ENCODE data around the gene HOXB6.

The HOXB6 gene

DNA sequence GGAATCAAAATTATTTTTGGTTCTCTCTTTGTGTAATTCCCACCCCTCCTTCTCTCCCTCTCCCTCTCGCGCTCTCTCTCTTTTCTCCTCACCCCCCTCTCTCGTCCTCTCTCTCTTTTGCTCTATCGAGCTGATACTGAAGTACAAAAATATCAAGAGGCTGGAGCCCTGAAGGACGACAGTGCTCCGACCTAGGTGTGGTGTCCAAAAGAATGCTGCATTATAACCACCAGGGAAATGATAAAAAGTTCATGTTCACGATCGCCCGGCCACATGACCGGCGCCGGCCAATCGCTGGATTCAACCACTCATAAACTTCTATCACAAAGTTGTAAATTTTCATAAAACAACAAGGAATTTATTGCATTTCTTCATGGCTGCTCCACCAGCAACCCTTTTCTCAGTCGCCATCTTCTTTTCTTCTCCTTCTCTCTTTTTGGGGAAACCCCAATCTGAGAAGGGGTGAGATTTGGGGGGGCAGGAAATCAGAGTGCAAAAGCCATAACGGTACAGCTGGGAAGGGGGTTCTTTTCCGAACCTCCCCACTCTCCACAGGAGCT lies at the start of gene HOXB6:
Gene HOXB6 (minus strand): TSS at position 217 of the 560 bp plus-strand sequence. CDS start 6,836 bp downstream, outside the sequence.
- no peak for DNase-seq (ENCODE audit: low read depth in 1 of 2, low spot score in 1 of 2)
- TF ChIP-seq JUND (IDR thresholded peaks at IDR 0.05; ENCODE audit: low read depth) = no peak
- in situ Hi-C loops (cut with HindIII; ENCODE audit: low pct_unique_long_range_greater_than_20kb, low sequenced_read_pairs) = no loop called here

DNA sequence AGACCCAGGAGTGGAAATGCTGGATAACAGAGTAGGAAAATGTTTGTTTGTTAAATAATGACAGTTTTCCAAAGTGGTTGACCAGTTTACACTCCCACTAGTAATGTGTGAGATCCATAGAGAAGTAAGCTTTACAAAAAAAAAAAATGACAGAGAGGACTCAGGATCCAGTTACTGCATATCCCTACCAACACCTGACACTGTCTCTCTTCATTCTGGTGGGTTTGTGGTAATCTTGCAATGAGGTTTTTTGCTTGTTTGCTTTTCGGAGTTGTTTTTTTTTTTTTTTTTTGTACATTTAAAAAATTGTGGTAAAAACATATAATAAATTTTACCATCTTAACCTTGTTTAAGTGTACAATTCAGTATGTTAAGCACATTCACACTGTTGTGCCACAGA lies 45.0 kb upstream of the HOXB6 start:
- in situ Hi-C loops (cut with HindIII; ENCODE audit: low pct_unique_long_range_greater_than_20kb, low sequenced_read_pairs) = no loop called here
- no peak for TF ChIP-seq JUND (IDR thresholded peaks at IDR 0.05; ENCODE audit: low read depth)
- DNase-seq (ENCODE audit: low read depth in 1 of 2, low spot score in 1 of 2) = no peak

DNA sequence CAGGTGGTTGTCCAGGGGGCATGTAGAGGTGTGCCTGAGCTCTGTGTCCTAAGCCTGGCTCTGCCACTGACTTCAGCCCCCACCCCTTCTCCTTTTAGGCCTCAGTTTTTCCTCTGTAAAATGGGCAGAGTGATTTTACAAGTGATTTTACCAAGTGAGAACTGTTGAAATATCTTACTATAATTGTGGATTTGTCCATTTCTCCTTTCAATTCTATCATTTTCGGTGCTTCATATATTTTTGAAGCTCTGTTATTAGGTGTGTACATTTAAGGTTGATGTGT lies 43.1 kb upstream of the HOXB6 start:
- in situ Hi-C loops (cut with HindIII; ENCODE audit: low pct_unique_long_range_greater_than_20kb, low sequenced_read_pairs) = no loop called here
- no peak for DNase-seq (ENCODE audit: low read depth in 1 of 2, low spot score in 1 of 2)
- TF ChIP-seq JUND (IDR thresholded peaks at IDR 0.05; ENCODE audit: low read depth) = no peak

DNA sequence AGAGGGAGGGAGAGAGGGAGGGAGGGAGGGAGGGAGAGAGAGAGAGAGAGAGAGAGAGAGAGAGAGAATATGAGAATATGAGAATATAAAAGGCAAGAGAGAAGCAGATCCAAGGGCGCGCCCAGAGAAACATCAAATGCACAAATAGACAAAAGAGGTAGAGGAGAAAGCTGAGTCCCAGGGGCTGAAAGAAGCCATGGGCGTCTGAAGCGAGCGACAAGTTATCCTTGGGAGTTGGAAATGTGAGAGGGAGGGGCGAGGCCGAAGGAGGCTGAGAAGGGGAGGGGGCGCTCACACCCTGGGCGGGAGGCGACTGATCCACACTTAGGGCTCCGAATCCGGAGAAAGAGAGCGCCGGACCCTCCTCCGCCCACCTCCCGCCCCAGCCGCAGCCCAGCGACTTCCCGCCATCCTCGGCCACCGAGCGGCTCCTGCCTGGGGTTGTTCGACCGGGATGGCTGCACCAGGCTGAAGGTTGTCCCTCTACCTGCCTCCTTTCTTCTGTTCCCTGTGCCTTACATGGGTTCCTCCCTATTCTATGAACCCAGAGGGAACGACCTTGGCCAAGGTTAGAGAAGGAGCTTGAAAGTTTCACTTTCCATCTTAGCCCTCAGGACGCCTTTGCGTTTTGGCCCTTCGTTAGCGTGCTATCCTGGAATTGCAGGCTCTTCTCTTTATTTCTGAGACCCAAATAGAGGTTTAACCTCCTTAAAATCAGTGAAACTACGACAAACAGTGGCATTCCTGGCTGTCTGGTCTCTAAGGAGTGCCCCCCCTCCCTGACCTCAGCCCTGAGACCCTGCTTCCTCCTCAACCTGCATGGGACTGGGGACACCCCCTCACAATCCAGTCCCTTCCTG lies 42.5 kb upstream of the HOXB6 start:
- TF ChIP-seq JUND (IDR thresholded peaks at IDR 0.05; ENCODE audit: low read depth) = no peak
- in situ Hi-C loops (cut with HindIII; ENCODE audit: low pct_unique_long_range_greater_than_20kb, low sequenced_read_pairs) = no loop called here
- peak; percentile 36 to 80 for DNase-seq (ENCODE audit: low read depth in 1 of 2, low spot score in 1 of 2)

DNA sequence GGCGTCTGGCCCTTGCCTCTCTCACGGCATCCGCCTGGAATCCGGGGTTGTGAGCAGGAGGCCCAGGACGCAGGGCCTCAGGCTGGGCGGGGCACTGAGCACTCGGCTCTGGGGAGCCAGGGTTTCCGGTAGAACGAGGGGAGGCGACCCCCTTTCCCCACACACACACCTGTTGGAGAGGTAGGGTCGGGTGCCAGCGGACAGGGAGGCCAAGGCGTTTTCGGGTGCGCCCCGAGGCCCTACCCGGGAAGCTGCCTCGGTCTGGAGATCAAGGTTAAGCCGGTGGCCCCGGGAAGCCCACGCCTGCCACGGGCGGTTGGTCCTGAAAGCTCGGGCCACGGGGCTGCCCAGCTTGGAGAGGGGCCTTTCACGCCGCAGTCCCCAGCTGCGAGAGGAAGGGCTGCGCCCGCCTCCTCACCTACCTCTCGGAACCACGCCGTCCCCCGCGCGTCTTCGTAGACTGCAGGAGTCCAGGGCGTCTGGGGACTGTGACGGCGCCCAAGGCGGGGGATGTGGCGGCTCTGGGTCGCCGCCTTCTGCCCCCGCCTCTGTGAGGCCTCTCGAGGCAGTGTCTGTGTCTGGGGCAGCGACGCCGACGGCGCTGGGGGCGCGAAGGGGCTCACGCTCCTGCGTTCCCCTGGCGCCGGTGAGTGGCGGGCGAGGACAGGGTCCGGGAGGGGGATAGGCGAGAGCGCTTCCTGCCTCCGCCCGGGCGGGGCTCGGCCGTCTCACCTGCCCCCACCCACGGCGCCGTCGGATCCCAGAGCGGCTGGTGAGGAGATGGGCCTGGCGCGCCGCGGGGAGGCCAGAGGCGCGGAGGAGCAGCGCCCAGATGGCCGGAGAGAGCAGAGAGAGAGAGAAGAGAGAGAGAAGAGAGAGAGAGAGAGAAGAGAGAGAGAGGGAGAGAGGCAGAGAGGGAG lies 41.7 kb upstream of the HOXB6 start:
- in situ Hi-C loops (cut with HindIII; ENCODE audit: low pct_unique_long_range_greater_than_20kb, low sequenced_read_pairs) = no loop called here
- DNase-seq (ENCODE audit: low read depth in 1 of 2, low spot score in 1 of 2) = no peak
- no peak for TF ChIP-seq JUND (IDR thresholded peaks at IDR 0.05; ENCODE audit: low read depth)

DNA sequence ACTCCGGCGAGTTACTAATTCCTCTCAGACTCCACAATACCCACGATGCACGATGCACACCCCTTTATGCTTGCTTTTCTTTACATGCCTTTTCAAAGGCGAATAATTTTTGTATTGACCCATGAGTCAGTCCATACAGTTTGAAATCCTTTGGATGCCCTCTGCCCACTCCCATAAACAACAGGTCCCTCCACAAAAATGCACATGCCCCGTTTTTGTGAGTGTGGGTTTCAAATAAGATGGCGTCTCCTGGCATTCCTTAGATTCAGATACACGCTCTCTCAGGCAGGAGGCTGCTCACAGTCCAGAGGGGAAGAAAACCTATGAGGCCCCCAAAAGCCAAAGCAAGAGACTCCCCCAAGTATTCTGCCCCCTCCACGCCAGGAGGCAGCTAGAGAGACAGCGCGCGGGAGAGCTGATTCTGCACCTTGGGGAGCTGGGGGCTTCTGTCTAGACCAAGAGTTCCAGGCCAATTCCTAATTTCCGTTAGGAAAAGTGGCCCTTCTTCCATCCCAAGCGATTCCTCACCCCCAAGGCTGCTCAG lies 40.9 kb upstream of the HOXB6 start:
- no peak for DNase-seq (ENCODE audit: low read depth in 1 of 2, low spot score in 1 of 2)
- in situ Hi-C loops (cut with HindIII; ENCODE audit: low pct_unique_long_range_greater_than_20kb, low sequenced_read_pairs) = no loop called here
- no peak for TF ChIP-seq JUND (IDR thresholded peaks at IDR 0.05; ENCODE audit: low read depth)

DNA sequence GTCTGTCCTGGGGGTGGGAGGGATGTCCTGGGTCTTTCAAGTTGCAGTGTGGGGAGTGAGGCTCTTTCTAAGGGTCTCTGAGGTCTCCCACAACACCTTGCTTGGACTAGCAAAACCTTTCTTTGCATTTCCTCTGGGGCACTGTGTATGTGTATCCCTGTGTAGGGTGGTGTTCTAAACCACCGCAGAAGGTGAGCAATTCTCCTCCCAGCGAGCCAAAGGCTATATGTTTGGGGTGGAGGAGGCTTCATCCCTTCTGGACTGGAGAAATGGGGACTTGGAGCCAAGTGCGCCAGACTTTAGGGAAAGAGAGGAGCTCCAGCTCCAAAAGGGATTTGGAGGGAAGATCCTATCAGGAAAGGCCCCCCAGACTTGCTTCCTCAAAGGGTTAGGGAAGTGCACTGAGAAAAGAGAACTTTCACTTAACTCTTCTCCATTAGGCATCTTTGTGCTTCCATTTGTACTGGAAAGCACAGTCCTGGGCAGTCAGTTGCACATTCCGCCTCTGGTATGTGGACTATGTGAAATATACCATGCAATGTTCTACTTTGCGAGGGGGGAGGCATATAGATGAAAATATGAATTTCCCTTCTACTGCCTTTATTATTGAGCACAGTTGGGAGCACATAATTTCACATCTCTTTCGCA lies 40.2 kb upstream of the HOXB6 start:
- DNase-seq (ENCODE audit: low read depth in 1 of 2, low spot score in 1 of 2) = no peak
- in situ Hi-C loops (cut with HindIII; ENCODE audit: low pct_unique_long_range_greater_than_20kb, low sequenced_read_pairs) = no loop called here
- no peak for TF ChIP-seq JUND (IDR thresholded peaks at IDR 0.05; ENCODE audit: low read depth)

DNA sequence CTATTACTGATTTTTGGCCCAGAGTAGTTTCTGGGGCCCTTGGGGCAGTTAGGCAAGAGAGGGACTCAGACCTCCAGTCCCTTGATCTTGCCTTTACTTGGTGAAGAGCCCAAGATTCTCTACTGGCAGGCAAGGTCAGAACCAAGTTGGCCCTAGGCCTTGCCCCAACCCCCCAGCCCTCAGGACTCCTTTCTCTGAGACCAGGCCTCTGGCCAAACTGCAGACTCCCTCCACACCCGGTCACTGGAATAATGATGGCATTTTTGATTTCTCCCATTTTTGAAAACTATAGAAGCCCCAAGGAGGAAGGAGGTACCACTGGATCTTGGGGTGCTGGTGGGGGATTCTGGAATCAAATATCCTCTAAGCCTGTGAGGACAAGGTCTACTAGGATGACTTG lies 39.4 kb upstream of the HOXB6 start:
- DNase-seq (ENCODE audit: low read depth in 1 of 2, low spot score in 1 of 2) = no peak
- in situ Hi-C loops (cut with HindIII; ENCODE audit: low pct_unique_long_range_greater_than_20kb, low sequenced_read_pairs) = no loop called here
- no peak for TF ChIP-seq JUND (IDR thresholded peaks at IDR 0.05; ENCODE audit: low read depth)

DNA sequence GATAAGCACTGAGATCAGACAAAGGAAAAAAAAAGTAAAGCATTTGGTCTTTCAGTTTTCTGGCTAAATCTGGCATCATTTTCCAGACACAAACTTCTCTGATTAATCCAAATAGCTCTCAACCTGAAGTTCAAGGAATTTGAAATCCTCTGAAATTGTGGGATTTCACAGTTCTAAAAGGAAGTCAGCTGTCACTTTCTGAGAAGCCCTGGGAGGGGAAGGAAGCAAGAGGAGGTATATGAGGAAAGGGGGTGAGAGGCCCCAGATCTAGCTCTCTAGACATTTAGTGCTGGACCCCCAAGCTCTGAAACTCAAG lies 38.9 kb upstream of the HOXB6 start:
- no peak for TF ChIP-seq JUND (IDR thresholded peaks at IDR 0.05; ENCODE audit: low read depth)
- DNase-seq (ENCODE audit: low read depth in 1 of 2, low spot score in 1 of 2) = no peak
- in situ Hi-C loops (cut with HindIII; ENCODE audit: low pct_unique_long_range_greater_than_20kb, low sequenced_read_pairs) = no loop called here

DNA sequence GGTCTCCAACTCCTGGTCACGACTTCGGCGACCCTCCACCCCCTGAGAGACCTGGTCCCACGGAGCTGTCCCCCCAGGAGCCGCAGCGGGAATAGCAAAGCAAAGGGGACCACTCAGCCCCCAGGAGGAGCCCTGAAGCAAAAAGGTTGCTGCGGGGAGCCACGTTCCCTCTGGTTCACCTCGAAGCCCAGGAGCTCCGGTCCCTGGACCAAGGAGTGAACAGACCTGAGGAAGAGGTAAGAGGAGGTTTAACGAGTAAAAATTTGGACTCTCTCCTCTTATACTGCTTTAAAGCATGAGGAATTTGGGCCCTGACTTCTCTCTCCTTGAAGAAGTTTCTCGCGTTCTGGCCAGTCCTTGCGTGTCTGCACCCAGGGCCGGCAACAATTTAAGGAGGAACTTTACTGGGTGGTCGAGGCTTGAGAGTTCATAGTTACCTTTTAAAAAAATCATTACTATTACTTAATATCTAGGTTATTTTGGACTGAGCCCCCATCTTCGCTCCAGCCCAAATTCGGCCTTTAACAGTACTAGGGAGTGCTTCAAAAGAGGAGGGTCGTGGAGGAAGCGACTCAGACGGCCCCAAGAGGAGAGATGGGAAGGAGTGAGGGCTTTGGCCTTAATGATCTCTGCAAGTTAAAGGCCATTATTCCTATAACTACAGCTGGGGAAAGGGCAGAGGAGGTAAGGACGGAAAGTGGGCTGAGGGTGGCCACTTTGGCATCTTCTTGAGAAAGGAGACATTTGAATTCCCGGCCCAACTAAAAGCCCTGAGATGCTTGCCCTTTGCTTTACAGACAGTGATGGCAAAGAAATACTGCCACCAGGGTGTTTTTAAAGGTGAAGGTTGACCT lies 38.3 kb upstream of the HOXB6 start:
- in situ Hi-C loops (cut with HindIII; ENCODE audit: low pct_unique_long_range_greater_than_20kb, low sequenced_read_pairs) = no loop called here
- no peak for TF ChIP-seq JUND (IDR thresholded peaks at IDR 0.05; ENCODE audit: low read depth)
- peak in 1 of 2 experiments; percentile 7 for DNase-seq (ENCODE audit: low read depth in 1 of 2, low spot score in 1 of 2)

DNA sequence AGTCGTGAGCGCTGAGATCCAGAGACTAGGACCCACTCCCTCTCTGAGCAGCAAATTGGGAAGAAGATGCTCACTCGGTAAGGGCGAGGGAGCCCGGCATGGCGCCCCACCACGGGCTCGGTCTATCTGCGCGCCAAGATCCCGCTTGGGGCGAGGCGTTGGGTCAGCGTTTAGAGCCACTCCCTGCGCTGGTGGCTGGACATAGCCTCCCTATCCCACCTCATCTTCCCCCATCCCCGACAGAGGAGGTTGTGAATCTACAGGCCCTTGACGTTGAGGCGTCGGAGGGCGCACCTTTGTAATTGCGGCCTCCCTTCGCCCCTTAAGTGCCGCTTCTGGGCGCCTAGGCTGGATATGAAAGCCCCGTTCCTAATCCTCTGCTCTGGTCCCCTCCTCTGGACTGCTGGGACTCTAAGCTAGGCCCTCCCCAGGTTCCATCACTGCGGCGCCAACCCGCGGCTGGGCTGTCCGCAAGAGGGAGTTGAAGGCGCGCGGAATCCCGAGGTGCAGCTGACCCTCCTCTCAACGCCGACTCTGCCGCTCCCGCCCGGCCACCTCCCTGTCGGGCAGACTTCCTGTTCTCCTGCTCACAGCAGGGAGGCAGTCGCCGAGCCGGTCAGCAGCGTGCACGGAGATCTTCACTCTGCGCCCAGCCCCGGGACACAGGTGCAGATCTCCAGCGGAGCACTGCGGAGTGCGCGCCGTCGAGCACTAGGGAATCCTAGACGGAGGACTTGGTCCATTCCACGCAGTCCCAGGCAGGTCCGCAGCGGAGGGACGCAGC lies 37.5 kb upstream of the HOXB6 start:
- TF ChIP-seq JUND (IDR thresholded peaks at IDR 0.05; ENCODE audit: low read depth) = no peak
- in situ Hi-C loops (cut with HindIII; ENCODE audit: low pct_unique_long_range_greater_than_20kb, low sequenced_read_pairs) = no loop called here
- peak in 1 of 2 experiments; percentile 4 for DNase-seq (ENCODE audit: low read depth in 1 of 2, low spot score in 1 of 2)

Data from T47D (cell line).